HG02852 (cell line): ENCODE results near the gene AUTS2.

Experiments used
- ATAC-seq: cut with Tn5 transposase; IDR thresholded peaks from one replicate; pipeline ENCODE4 v1.9.1; 2021; ENCODE audit warnings: mild to moderate bottlenecking, moderate library complexity; ENCODE audit not compliant: unreplicated experiment

AUTS2 gene

DNA sequence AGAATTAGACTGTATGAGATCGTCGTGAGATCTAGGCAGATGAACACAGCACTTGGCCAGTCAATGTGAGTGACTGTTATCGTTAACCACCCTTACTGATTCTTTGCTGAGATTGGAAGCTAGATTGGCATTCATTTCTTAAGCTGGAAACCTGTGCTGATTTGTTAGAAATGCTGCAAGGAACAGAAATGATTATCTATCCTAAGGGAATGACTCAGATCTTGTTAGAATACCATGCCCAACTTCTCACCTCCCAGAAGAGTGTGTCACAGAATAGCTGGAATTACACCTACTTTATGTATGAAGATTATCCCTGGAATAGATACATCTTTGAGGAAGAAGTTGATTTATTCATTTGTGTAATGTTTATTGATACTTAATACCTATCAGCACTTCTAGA lies 275.2 kb downstream of the AUTS2 start:
- no peak for ATAC-seq

DNA sequence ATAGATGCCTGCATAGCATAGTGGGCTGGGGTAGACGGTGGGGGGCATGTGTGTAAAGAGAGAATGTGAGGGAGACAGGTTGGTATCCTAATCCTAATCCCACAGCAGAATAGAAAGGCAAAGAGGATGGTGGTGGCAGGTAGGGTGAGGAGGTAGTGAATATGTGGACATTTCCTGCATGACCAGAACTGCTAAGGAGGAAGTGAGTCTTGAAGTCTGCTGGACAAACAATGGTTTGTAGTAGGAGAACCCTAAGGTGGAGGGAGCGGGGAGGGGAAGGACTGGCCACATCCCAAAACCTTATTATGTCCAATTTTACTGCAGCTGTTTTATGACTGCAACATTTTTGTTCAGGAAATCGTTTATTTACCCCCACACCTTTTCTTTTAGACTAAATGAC lies 279.7 kb downstream of the AUTS2 start:
- ATAC-seq: no peak

DNA sequence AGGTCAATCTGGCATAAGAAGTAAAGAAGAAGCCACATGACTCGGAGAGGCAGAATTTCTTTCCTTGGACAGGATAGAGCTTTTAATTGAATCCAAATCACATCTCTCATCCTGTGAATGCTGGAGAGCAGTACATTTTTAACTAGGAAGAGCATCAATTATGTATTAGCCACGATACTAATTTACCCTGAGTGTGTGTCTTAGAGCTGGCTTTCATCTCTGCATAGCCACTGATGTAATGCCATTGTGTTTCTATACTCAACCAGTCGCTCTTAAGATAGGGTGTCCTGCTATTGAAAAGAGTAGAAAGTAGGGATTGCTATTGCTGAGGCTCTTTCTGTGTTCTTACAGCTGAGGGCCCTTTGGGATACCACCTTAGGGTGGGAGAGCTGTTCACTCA lies 280.3 kb downstream of the AUTS2 start:
- no peak for ATAC-seq

DNA sequence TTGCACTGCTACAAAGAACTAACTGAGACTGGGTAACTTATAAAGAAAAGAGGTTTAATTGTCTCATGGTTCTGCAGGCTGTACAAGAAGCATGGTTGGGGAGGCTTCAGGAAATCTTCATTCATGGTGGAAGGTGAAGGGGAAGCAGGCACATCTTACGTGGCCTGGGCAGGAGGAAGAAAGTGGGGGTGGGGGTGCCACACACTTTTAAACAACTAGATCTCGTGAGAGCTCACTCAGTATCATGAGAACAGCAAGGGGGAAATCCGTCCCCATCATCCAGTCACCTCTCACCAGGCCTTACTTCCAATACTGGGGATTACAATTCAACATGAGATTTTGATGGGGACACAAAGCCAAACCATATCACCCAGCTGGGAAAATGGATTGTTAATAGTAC lies 281.7 kb downstream of the AUTS2 start:
- ATAC-seq: no peak

DNA sequence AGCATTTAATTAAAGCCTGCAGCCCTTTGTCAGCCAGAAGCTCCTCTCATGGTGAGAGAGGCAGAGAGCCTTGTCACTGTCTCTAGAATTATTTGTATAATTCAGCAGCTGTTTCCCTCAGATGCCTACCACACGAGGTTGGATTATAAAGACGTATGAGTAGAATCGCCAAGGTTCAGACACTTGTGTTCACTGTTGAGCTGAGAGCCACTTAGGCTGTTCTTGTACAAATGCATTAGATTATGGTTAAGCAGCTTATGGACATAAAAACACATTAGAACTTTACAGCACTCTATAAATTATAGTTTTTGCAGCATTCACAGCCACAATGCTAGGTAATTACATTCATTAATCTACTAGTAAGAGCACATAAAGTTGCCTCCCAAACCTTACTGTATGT lies 282.6 kb downstream of the AUTS2 start:
- no peak for ATAC-seq

DNA sequence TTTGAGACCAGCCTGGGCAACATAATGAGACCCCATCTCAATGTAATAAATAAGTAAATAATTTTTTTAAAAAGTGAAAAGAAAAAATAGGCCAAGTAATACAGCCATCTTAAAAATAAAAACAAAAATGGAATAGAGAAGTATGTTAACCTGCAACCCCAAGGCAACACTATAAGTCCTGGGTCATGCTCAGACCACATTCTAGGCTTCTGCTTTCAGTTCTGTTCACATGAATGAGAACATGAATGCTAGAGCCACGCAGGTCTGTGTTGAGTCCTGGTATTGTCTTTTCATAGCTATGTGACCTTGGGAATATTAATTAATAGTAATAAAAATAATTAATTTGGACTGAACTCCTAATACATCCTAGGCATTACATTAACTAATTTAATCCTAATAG lies 284.0 kb downstream of the AUTS2 start:
- ATAC-seq: peak; percentile 69

DNA sequence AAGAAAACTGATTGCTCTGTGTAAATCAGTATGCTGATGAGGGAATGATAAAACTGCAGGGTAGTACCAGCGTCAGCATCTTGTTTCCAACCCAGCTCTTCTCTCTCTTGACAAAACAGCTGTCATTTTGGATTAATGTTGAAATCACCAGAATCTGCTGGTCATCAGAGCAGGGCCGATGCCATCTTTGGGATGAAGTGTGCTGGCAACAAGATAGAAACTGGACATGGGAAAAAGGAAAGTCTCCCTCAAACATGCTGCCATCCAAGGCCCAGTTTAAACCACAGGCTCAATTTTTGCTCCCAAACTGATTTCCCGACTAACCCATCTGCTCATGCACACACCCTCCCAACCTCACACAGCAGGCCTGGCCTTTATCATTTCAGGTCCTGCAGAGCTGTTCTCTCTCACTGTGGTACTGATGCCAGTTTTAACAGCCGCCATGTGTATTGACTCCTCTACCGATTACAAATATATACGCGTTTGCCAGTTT lies 285.2 kb downstream of the AUTS2 start:
- ATAC-seq: no peak

DNA sequence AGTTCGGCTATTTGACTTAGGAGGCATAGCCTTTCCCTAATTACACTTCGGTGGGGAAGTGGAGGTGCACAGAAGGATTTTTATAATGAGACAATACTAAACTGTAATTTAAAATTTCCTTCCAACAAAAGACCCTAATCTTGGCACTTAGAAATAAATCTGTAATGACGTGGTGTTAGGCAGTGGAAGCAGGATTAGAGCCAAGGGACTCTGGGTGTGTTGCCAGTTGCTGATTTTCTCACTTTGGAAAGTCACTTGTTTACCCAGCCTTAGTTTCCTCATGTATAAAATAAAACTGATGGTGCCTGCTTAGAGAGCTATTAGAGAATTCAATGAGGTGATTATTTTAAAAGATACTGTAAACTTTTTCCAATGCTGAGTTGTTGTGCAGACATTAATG lies 287.2 kb downstream of the AUTS2 start:
- ATAC-seq: no peak

DNA sequence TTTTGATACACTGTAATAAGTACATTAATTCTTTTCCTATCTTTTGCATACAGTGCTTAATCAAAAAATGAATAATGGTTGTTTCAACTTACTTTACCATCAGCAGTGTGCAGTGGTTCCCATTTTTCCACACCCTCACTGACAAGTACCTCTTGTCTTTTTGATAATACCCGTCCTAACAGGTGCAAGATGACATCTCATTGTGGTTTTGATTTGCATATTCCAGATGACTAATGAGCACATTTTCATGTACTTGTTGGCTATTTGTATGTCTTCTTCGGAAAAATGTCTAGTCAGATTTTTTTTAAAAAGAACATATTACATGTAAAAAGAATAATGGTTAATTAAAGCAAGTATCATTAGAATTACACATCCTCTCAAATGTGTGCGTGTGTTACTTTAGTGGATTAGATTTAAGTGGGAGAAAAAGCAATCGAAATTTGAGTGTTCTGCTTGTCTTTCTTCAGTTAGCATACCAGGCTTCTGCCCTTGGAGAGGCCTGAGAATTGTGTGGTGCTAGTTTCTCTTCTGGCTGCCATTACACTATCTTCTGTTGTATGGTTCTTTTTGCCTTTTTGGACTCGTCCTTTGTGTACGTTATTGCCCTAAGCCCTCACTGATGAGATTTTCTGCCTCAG lies 291.2 kb downstream of the AUTS2 start:
- peak; percentile 74 for ATAC-seq

DNA sequence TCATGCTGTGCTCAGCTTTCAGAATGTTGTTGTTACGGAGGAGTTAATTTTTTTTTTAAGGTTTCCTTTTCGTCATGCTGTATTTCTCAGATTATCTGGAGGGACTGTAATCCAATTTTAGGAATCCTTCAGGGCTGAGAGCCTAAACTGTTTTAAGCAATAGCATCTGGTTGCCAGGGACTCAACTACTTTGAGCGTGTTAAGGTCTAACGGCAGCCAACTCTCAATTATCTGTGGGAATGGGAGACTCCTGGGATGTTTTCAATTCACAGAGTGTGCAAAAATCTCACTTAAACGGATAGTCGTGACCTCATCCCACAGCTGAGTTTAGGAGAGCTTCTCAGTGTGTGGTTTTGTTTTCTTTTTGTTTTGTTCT lies 291.7 kb downstream of the AUTS2 start:
- no peak for ATAC-seq

DNA sequence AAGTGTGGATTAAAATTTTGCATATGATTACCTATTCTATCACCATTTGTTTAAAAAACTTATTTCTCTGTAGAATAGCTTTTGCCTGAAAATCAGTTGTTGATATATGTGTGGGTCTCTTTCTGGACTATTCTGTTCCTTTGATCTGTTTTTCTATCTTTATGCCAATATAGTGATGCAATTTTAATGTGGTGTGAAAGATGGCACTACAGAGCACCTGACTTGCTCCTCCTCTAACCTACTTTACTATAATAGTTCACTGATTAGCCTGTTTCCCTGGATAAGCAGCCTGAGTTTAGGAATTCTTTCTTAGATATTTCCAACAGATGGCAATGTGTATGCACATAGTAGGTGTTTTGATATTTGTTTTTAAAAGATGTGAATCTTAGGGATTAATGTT lies 294.5 kb downstream of the AUTS2 start:
- no peak for ATAC-seq

DNA sequence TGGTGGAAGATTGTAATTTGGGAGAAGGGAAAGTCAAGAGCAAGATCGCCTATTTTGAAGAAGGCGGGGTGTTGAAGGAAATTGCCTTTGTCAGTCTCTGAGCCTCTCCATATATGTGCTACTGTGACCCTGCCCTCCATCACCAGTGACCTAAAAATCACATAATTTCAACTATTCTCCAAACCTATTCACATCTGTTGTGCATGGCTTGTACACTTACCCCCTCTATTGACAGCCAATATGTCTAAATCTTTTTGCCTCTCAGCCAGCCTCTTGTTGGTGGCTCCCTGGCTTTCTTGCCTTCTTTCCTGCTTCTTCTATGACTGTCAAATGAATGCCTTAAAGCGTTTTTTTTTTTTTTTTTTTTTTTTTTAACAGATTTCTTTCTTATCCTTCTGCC lies 295.6 kb downstream of the AUTS2 start:
- no peak for ATAC-seq

DNA sequence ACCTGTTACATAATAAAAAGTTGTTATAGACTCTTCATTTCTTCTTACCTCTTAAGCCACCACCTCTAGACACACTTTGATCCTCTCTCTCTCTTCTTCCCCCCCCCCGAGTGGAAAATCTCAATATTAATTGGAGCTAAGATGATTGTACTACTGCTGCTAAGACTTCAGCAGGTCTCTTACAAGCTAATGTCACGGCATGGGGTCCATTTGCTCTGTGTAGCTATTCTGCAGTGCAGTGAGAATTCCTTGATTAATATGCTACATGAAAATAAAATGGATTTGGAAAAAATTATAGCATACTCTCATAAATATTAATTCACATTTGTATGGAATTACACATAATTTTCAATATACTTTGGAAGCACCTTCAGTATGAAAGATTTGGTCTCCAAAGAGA lies 297.2 kb downstream of the AUTS2 start:
- no peak for ATAC-seq

DNA sequence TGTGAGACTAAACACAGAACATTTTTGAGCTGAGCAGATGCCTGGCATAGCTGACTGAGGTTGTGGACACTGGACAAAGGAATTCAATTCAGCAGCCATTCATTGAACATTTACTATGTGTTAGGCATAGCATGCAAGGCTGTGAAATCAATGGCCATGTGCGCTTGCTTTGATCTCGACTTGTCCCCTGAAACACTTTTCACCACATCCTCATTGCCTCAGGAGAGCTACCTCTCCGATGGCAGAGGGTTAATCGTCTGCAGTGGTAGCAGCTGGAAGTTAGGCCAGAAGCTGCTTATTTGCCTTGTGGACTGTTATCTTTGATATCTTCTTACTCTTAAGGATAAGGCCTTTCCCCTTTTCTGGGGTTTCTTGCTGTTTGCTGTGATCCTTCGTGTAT lies 297.8 kb downstream of the AUTS2 start:
- ATAC-seq: no peak

DNA sequence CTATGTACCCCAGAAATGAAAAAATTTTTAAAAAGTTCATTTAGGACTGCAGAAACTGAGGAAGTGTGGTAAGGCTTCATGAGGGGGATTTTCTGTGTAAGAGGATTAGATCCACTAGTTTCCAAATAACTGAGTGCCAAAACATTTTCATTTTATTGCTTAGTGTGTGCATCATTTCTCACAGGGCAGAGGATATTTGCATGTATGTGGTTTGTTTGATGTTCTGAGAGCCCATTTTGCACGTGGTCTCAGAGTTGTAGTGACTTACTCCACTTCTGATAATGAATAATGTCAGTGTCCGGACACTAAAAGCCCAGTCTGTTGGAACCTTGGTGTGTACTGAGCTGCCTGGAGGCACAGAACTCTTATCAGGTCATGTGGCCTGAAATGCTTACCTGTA lies 299.9 kb downstream of the AUTS2 start:
- peak; percentile 94 for ATAC-seq

DNA sequence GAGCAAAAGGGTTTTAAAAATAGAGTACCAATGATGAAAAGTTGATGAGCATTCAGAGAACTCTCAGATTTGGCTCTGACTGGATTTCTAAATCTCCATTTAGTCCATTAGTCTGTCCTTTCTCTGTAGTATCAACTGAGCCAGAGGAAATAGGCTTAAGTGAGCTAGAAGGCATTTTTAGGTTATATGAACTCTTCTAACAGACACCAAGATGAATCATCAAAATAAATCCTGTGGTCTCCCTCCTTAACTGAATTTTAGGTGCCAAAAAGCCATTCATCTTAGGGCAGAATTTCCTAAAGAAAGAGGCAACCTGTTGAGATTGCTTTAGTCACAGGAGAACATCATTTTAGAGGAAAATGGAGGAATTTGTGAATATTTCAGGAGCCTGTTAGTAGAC lies 305.1 kb downstream of the AUTS2 start:
- no peak for ATAC-seq

DNA sequence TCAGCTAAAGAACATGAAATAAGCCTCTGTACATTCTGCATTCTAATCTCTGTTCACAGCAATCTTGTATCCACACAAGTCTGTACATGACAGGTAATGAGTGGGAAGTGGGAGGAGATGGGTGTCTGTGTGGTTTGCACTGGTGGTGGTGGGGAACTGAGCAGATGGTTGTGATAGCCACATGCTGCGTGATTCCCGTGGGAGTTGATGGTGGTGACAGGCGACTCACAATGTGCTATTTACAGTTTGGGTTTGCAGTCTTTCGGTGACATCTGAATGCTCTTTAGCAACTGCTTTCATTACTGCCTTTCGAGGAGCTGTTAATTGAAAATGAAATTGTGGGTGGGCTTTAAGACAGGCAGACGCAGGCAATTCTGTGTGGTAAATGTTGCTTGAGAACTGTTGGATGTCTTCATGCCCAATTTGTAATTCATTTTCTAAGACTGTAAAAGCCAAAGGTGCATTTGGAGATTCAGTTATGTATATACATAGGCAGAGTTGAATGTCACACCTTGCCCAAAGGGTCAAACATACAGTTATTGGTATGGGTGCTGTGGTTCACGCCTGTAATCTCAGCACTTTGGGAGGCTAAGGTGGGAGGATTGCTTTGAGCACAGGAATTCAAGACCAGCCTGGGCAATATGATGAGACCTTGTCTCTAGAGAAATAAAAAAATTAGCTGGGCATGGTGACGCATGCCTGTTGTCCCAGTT lies 308.2 kb downstream of the AUTS2 start:
- peak; percentile 93 for ATAC-seq

DNA sequence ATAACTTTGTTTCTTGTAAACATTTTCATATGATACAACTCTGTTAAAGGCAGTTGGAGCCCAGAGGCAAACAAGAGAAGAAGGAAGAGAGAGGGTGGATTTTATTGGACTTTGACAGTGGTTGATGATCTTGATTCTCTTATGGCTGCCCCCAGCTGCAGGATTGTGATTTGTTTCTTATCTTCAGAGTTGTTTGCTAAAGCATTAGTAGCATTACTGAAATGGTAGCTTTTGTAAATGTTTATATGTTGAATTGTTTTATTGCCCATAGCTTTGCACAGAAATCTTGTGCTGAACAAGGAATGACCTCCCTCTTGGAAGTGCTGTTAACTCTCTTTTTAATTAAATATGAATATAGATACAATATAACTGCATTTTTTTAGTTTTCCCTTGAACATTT lies 309.4 kb downstream of the AUTS2 start:
- no peak for ATAC-seq

DNA sequence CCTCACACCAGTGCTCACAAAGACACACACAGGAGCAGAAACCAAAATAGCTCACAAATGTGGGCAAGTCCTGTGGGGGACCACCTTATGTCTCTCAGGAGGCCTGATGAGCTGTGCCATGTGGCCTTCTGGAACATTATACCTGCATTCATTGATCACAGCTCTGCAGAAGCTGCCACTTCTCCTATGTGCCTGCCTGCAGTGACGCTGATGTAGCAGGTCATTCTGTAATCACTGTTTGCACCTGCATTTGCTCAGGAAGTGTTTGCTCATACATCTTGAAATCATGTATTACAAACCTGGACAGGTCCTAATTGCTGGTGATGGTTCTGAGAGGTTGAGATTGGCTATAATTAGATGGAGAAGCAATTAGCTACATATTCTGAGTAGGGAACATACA lies 310.2 kb downstream of the AUTS2 start:
- ATAC-seq: no peak

DNA sequence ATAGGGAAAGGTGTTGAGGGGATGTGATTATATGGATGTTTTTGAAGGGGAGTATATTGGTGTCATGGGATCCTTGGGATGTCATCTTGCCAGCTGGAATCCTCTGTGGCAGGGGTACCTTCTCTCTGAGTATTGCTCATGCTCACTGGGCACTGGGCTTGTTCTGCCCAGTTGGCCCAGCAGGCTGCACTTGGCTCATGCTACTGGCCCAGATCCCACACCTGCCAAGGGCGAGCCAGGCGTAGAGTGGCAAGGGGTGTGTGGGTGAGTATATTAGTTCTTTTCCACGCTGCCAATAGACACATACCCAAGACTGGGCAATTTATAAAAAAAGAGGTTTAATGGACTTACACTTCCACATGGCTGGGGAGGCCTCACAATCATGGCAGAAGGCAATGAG lies 311.9 kb downstream of the AUTS2 start:
- no peak for ATAC-seq

DNA sequence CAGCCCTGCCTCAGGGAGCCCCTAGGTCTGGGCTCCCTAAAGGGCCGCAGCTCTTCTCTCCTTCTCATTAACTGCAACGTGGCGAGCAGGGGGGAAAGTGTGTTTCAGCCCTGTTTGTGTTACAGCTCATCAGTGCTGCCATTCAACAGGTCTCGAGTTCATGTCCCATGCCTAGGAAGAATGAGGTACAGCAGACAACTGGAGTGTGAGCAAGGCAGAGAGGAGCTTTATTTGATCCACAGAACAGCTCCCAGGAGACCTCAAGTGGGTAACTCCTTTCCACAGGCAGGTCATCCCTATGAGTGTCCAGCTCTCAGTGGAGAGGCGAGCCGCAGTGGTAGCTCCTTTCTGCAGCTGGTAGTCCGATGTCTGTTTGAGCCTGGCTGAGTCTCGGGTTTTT lies 313.1 kb downstream of the AUTS2 start:
- ATAC-seq: no peak

DNA sequence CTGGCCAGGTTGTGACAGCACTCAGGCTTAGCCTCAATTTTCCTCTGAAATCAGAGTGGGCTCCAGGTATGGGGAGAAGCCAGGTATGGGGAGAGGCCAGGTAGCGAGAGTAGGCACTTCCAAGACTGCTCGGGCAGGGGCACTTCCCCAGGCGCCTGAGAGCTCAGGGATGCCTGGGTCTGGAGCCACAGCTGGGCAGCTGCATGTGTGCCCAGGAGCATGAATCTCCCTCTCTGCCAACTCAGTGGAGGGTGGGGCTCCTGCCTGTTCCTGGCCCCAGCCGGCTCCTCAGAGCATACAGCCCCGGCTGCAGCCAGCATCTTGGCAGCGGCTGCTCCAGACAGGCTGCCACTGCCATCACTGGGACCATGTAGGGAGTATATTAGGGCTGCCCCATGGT lies 313.9 kb downstream of the AUTS2 start:
- no peak for ATAC-seq

DNA sequence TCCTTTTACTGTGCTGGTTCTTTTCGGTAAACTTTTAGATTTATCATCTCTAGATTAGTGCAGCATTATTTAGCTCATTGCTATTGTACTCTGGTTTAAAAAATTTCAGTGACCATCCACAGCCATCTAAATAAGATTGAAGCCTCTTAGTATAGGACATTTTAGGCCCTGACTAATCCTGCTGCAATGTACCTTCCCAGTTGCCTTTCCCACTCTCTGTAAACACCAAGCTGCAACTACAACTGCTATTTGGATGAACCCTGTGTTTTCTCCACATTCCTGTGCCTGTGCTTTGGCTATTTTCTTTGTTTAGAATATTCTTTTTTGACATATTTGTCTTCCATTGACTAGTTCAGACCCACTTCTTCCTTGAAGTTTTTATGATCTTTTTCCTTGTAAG lies 314.6 kb downstream of the AUTS2 start:
- ATAC-seq: no peak
